ENCODE measurements around the gene DSTYK. TPM values are rescaled to one million over a fixed set of nuclear protein-coding genes. Genes with fewer than 3 reads are reported as not detected.

DSTYK gene
- total RNA-seq, 1 donor from 2014 or later = 9.6 TPM

DNA sequence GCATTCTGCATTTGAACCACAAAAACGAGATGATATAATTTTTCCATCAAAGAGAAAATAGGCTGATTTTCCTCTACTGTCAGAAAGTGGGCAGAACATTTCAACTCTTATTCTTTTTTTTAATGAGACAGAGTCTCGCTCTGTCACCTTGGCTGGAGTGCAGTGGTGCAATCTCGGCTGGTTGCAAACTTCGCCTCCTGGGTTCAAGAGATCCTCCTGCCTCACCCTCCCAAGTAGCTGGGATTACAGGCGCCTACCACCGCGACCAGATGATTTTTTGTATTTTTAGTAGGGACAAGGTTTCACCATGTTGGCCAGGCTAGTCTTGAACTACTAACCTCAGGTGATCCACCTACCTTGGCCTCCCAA lies 11.6 kb downstream of the DSTYK start:
- Mint-ChIP-seq H3K27ac (no peak overlapping the region), H3K36me3 (ENCODE audit: low read depth) (no peaks in the 10 kb centered on the region), H3K4me1 (peaks cover 10% of the 10 kb centered on the region), H3K27me3 (no peaks in the 10 kb centered on the region), H3K4me3 (no peak overlapping the region), H3K9me3 (no peaks in the 10 kb centered on the region)
- no peak for ATAC-seq (ENCODE audit: low read depth)
- DNase-seq = no peak
- CTCF ChIA-PET = interaction anchor here (1.1 kb wide), 1 partner anchor 29 kb away, joined by 3 read pairs; no protein-coding TSS in a partner anchor
- TF ChIP-seq, protein P1, sequence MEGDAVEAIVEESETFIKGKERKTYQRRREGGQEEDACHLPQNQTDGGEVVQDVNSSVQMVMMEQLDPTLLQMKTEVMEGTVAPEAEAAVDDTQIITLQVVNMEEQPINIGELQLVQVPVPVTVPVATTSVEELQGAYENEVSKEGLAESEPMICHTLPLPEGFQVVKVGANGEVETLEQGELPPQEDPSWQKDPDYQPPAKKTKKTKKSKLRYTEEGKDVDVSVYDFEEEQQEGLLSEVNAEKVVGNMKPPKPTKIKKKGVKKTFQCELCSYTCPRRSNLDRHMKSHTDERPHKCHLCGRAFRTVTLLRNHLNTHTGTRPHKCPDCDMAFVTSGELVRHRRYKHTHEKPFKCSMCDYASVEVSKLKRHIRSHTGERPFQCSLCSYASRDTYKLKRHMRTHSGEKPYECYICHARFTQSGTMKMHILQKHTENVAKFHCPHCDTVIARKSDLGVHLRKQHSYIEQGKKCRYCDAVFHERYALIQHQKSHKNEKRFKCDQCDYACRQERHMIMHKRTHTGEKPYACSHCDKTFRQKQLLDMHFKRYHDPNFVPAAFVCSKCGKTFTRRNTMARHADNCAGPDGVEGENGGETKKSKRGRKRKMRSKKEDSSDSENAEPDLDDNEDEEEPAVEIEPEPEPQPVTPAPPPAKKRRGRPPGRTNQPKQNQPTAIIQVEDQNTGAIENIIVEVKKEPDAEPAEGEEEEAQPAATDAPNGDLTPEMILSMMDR (IDR thresholded peaks at IDR 0.05) = no peak
- intact Hi-C loops (cut with micrococcal nuclease) = no loop called here
- POLR2A ChIA-PET = no interaction called here

DNA sequence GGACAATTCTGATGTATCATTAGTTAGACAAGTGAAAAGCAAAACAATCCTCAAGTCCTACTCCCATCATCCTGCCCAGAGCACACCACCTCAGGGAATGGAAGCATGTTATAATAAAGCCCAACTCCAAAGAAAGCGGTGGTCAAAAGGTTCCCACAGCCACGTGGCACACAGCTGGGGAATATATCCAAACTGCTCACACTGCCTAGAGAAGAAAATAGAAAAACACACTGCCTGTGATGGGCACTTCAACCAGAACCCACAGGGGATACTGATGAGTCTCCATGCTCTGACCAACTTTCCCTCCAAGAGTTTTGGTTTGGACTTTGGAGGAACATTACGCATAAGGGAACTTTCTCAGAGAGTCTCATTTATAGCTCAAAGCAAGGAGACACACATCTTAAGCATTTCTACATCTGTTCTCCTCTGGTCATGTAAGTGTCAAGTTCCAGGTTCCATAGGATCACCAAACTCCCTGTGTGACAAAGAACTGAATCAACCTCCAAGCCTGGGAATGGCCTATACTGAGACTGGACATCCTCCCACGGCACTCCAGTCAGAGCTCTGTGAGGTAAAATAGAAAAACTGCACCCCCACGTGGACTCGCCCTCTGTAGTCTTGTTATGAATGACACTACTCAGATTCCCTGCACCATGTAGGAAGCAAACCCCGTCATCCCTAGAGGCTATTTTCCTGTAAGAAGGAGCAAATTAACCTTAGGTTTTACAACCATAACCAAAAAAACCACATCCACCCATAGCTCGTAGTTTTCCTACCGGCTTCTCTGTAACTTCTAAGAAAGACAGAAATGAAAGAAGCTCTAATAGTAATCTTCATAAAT lies 12.2 kb downstream of the DSTYK start:
- H3K27ac Mint-ChIP-seq = no peak overlapping the region
- ATAC-seq (ENCODE audit: low read depth) = no peak
- CTCF ChIA-PET = interaction anchor here (1.1 kb wide), 1 partner anchor 30 kb away, joined by 3 read pairs; no protein-coding TSS in a partner anchor
- no peaks in the 10 kb centered on the region for H3K36me3 Mint-ChIP-seq (ENCODE audit: low read depth)
- peaks cover 10% of the 10 kb centered on the region for H3K4me1 Mint-ChIP-seq
- H3K27me3 Mint-ChIP-seq = no peaks in the 10 kb centered on the region
- intact Hi-C loops (cut with micrococcal nuclease) = no loop called here
- no peaks in the 10 kb centered on the region for H3K9me3 Mint-ChIP-seq
- no peak for DNase-seq
- POLR2A ChIA-PET = interaction anchor here (0.5 kb wide), 1 partner anchor 761 kb away, joined by 3 read pairs; no protein-coding TSS in a partner anchor
- TF ChIP-seq, protein P1 (IDR thresholded peaks at IDR 0.05) = no peak
- no peak overlapping the region for H3K4me3 Mint-ChIP-seq

DNA sequence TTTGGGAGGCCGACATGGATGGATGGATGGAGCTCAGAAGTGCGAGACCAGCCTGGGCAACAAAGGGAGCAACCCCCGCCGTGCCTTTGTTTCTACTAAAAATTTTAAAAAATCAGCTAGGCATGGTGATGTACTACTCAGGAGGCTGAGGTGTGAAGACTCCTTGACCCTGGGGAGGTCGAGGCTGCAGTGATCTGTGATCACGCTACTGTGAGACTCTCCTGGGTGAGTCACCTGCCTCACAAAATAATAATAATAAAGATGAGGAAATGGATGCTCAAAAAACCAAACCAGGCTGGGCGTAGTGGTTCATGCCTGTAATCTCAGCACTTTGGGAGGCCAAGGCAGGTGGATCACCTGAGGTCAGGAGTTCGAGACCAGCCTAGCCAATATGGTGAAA lies 19.2 kb downstream of the DSTYK start:
- Mint-ChIP-seq H3K4me1 (peaks cover 25% of the 10 kb centered on the region), H3K27me3 (no peaks in the 10 kb centered on the region), H3K36me3 (ENCODE audit: low read depth) (peaks cover 5% of the 10 kb centered on the region), H3K27ac (no peak overlapping the region), H3K9me3 (no peaks in the 10 kb centered on the region), H3K4me3 (no peak overlapping the region)
- intact Hi-C loops (cut with micrococcal nuclease) = no loop called here
- DNase-seq = no peak
- TF ChIP-seq, protein P1 (IDR thresholded peaks at IDR 0.05) = no peak
- ChIA-PET CTCF (no interaction called here), POLR2A (no interaction called here)
- ATAC-seq (ENCODE audit: low read depth) = no peak

DNA sequence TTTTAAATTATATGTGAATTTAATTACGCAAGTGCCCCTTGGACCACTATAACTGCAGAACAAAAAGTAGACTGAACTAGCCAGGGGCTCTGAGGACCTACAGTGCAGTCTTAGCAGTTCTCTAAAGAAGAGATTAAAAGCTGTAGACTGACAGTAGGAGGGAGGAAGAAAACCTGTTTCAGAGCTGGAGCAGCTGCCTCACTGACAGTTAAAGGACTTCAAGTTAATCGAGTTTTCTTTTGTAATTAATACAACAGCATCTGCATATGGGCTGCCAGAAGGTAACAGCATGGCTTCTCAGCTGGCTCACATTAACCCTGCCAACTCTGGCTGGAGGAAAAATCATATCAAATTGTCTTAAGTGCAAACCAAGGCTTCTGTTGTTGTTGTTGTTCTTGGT lies 19.9 kb downstream of the DSTYK start:
- no peak overlapping the region for H3K27ac Mint-ChIP-seq
- ChIA-PET POLR2A (no interaction called here), CTCF (no interaction called here)
- no peak overlapping the region for H3K4me3 Mint-ChIP-seq
- no peaks in the 10 kb centered on the region for H3K27me3 Mint-ChIP-seq
- DNase-seq = no peak
- H3K9me3 Mint-ChIP-seq = no peaks in the 10 kb centered on the region
- TF ChIP-seq, protein P1 (IDR thresholded peaks at IDR 0.05) = no peak
- peaks cover 12% of the 10 kb centered on the region for H3K36me3 Mint-ChIP-seq (ENCODE audit: low read depth)
- no peak for ATAC-seq (ENCODE audit: low read depth)
- intact Hi-C loops (cut with micrococcal nuclease) = no loop called here
- peaks cover 25% of the 10 kb centered on the region for H3K4me1 Mint-ChIP-seq

DNA sequence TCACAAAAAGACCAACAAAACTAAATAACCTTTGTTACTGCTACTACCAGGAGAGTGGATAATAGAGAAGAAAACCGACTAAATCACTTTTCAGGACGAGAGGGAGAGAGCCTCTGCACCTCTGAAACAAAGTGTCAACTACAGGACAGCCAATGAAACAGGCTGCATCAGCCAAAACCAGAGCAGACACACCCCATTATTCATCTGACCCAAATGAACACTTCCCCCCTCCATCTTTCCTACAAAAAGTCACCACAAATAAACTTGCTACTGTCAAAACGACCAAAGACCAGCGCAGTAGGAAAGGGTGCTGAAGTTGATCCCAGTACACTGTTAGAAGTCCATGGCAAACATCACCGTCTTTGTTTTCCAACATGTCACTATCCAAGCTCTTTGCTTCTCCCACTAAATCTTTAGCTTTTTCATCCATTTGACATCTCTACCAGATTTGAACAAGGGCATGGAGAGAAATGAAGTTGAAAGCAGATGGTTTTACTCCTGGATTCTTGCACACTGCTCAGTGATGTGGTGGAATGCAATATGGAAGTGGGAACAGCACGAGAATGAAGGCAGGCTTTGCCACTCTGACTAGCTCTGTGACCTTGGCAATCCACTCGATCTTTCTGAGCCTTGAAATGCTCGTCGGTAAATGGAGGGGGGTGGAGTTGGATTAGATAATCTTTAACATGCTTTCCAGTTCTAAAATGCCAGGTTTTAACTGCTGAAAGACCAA lies 20.5 kb downstream of the DSTYK start:
- H3K27ac Mint-ChIP-seq = no peak overlapping the region

More for the DNA sequence above, 20.5 kb downstream of the DSTYK start:
- TF ChIP-seq, protein P1 (IDR thresholded peaks at IDR 0.05) = no peak
- Mint-ChIP-seq H3K27me3 (no peaks in the 10 kb centered on the region), H3K4me1 (peaks cover 25% of the 10 kb centered on the region), H3K36me3 (ENCODE audit: low read depth) (peaks cover 16% of the 10 kb centered on the region), H3K9me3 (no peaks in the 10 kb centered on the region), H3K4me3 (no peak overlapping the region)
- ChIA-PET CTCF (no interaction called here), POLR2A (no interaction called here)
- ATAC-seq (ENCODE audit: low read depth) (no peak), DNase-seq (no peak)
- intact Hi-C loops (cut with micrococcal nuclease) = no loop called here
